Endometrium (tissue), 2 donors: ENCODE measurements around the gene RNFT2.

Experiments
- FAIRE-seq: peaks from 2 replicates; lab custom pipeline; 2012; peaks lifted over from hg19 to GRCh38; lab: Jason Lieb, UNC
- donor health status: control.
- donor health status: control.

The RNFT2 gene

GRCh38 chr12:116837097-116837496 is 99.0 kb downstream of the RNFT2 start:
- no peak for FAIRE-seq

DNA sequence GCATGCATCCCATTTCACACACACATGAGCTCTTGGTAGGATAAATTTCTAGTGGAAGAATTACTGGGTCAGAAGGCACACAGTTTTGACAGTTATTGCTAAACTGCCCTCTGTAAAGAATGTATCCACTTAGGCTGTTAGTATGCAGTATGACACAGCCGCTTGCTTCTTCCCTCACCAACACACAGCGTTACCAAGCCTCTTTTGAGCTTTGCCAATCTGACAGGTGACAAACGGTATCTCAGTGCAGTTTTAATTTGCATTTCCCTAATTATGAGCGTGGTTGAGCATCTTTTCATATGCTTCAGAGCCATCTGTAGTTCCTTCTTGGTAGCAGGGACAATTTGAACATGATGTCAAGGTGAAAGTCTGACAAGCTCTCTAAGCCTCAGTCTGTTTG is 100.2 kb downstream of the RNFT2 start:
- FAIRE-seq = no peak

DNA sequence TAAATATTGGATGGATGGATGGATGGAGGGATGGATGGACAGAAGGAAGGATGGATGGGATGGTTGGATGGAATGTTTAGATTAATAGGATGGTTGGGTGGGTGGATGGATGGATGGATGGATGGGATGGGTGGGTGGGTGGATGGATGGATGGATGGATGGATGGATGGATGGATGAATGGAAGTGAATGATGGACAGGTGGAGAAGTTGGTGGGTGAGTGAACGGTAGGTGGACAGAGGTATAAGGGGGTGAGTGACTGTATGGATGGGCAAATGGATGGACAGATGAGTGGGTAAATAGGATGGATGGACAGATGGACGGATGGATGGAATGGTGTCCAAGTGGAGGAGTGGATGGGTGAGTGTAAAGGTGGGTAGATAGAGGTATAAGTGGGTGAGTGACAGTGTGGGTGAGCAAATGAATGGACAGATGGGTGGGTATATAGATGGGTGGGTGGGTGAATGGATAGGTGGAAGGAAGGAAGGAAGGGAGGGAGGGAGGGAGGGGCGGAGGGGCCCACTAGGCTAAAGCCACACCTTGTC is 101.2 kb downstream of the RNFT2 start:
- no peak for FAIRE-seq

- FAIRE-seq = no peak
Observed at GRCh38 chr12:116843085-116843484, 105.0 kb downstream of the RNFT2 start.

GRCh38 chr12:116849216-116849615 is 111.1 kb downstream of the RNFT2 start:
- no peak for FAIRE-seq

DNA sequence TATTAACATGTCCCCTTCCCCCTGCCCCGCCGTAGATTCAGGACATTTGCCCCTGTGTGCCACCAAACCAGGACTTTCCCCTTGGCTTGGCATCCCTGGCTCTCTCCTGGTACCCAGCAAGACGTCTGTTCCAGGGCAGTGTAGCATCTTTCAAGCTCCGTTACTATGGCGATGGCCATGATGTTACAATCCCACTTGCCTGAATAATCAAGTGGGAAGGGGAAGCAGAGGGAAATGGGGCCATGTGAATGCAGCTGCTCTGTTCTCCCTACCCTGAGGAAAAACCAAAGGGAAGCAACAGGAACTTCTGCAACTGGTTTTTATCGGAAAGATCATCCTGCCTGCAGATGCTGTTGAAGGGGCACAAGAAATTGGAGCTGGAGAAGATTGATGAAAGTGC is 114.2 kb downstream of the RNFT2 start:
- no peak for FAIRE-seq

GRCh38 chr12:116853507-116853906 is 115.4 kb downstream of the RNFT2 start:
- FAIRE-seq = no peak

DNA sequence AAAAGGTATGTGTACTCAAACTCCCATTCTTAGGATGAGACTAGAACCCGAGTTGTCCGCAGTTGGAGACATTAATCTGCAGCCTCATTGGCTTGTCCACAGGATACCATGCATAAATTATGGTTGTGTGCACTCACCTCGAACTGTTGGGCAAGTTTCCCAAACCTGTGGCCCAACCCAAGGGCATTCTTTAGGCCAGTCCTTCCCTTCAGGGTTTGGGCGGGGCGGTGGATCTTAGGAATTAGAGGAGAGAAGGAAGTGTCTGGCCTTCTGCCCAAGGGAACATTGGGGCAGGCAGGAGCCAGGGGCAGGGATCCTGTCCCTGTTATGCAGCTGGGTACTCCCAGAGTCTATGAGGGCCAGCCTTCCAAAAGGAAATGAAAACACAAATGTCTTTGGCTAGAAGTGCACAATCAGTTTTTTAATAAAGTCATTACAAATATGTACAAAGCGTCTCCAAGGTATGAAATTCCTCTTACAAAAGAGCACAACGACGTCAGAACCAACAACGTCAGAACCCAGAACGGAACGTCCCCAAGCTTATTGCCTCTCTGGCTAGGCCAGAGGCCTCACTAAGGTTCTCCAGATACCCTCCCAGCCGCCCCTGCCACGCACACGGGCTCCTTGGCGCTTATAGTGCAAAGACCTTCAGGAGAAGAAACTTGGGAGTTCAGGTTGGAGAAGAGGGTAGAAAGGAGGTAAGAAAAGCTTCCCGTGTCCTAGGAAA is 117.8 kb downstream of the RNFT2 start:
- no peak for FAIRE-seq

DNA sequence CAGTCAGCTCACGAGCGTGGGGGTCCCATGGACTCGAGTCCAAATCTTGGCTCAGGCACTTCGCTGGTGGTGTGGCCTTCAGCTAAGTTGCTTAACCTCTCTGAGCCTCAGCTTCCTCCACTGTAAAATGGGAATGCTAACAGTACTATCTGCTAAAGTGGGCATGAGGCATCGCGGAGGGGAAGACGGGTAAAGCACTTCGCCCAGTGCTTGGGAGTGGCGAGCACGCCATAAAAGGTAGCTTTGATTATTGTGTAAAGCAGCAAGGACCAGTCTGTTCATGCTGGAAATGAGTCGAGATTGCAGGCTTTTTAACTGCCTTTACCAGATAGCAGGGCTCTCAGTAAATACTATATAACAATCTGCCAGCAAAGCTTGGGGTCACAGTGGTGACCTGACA is 118.6 kb downstream of the RNFT2 start:
- FAIRE-seq = no peak

GRCh38 chr12:116859079-116859478 is 121.0 kb downstream of the RNFT2 start:
- no peak for FAIRE-seq

DNA sequence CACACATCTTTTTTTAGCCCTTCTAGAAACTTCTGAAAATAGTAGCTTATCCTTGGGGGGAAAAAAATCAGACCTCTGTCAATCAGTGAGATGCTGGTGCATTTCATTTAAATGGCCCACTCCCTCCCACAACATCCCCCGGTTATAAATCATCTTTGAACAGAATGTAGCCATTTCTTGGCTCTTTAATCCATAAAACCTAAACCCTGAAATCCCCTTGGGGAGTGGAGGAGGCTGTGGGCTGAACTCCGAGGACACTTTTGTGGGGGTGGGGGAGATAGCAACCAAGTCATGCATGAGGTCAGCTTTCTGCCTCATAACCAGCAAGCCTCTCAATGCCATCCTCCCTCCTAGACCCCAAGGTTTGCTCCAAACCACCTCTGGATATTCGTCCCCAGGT is 122.1 kb downstream of the RNFT2 start:
- FAIRE-seq = no peak

GRCh38 chr12:116861320-116861719 is 123.2 kb downstream of the RNFT2 start:
- no peak for FAIRE-seq

GRCh38 chr12:116862167-116862566 is 124.1 kb downstream of the RNFT2 start:
- FAIRE-seq = no peak

DNA sequence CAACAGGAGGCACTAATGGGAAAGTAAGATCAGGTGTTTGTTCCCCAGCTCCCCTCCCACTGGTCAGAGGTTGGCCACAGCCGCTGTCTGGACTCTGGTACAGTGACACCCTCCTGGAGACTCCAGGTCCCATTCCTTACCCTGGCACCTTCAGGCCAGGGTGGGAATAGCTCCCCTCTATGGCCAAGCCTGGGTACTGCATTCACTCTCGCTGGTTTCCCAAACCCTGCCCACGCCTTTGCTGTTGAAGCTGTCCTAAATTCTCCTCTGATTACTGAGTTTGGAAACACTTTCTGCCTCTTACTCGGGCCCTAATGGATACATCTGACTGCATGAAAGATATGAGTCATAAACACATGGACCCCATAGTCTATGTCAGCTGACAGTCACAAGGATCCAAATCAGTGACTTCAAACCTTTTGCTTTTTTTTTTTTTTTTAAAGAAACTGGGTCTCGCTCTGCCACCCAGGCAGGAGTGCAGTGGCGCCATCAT is 125.2 kb downstream of the RNFT2 start:
- no peak for FAIRE-seq

GRCh38 chr12:116864371-116865160 is 126.5 kb downstream of the RNFT2 start:
- FAIRE-seq = no peak

- FAIRE-seq = no peak
Observed at GRCh38 chr12:116867523-116867922, 129.4 kb downstream of the RNFT2 start.

DNA sequence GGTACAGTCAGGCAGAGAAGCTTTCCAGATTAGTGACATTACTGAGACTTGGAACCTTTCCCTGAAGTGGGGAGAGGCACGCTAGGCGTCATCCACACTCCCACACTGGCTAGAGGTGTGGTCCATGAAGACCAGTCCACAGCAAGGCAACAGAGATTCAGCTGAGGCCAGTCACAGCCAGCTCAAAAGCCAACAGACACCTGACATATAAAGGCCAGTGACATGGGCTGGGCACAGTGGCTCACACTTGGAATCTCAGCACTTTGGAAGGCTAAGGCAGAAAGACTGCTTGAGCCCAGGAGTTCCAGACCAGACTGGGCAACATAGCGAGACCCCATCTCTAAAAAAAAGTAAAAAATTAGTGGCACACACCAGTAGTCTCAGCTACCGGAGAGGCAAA is 132.2 kb downstream of the RNFT2 start:
- no peak for FAIRE-seq

DNA sequence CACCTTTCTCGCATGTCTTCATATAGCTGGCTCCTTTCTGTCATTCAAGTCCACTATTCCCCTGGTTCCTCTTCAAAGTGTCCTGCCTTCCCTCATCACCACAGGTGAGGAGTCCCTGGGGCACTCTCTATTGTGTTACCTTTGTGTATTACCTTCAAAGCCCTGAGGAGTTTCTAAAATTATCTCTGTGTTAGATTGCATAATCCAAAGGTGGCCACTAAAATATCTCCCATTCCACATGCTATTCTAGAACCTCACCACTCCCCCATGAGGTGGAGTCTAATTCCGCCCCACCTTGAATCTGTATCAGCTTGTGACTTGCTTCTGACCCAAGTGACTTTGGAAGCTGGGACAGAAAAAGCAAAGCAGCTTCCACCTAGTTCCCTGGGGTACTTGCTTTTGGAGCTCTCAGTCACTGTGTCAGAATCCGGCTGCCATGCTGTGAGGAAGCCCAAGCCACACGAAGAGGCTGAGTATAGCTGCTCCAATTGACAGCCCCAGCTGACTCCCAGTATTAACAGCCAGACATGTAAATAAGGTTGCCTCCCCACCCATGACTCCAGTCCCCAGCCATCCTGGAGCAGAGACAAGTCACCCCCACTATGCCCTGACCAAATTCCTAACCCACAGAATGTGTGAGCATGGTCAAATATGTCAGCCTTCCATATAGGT is 136.3 kb downstream of the RNFT2 start:
- no peak for FAIRE-seq

DNA sequence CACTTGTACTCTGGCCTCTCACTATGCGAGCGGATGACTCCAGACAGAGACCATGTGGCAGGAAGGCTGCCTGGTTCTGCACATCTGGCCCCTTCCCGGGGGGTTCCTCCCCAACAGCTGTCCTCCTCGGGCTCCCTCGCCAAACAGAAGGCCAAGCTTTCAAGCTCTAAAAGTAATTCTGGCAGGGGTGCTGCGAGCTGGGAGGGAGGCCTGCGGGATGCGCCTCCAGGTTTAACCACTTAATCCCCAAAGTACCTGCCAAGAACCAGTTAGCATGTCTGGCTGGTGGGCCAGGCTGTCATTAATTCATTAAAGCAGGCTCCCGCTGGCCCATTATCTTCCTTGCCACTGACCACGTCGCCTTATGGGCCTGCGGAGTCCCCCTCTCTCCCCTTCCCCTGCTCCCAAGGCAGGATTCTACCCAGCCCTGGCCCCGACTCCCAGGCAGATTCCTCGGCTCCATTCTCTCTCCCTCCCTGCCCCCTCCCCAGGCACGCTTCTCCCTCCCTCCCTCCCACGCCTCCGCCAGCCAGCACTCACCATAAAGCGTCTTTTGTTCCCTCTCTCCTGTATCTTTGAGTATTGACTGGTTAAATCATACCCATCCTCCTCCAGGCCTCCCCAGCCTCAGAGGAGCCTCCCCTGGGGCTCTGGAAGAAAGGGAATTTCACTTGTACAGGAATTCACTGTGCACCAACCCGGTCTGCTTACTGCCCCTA is 138.2 kb downstream of the RNFT2 start:
- FAIRE-seq = no peak

- no peak for FAIRE-seq
Observed at GRCh38 chr12:116878567-116879508, 140.7 kb downstream of the RNFT2 start.
